Measurements from ENCODE around the gene SCGB2A2.
A peak's percentile ranks its signal among the peaks of the same experiment; 100 is the strongest.

The SCGB2A2 gene

GRCh38 chr11:62269654-62270278, at the start of gene SCGB2A2:
SCGB2A2 (plus strand) TSS chr11:62270158; CDS start chr11:62270217, 59 bp downstream.
- DNase-seq (ENCODE audit: low read depth in 2 of 2) = no peak

DNA sequence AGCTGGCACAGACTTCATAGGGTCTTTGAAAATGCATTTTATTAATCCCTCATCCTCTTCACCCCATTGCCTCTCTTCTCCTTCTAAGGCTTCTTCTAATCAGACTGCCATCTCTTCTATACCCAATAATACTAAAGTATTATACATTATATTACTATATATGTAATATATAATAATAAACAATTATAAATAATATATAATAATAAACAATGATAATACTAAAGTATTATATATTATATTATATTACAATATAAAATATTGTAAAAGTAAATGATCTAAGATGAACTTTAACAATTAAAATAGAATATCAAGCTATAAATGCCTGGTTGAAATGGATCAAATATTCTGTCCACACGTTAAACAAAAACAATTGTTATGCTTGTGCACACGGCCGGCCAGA, 48.5 kb upstream of the SCGB2A2 start:
- DNase-seq (ENCODE audit: low read depth in 2 of 2) = no peak

- DNase-seq (ENCODE audit: low read depth in 2 of 2) = no peak
Measured at GRCh38 chr11:62223095-62223494, 46.9 kb upstream of the SCGB2A2 start.

- DNase-seq (ENCODE audit: low read depth in 2 of 2) = no peak
Measured at GRCh38 chr11:62233730-62234129, 36.2 kb upstream of the SCGB2A2 start.

DNA sequence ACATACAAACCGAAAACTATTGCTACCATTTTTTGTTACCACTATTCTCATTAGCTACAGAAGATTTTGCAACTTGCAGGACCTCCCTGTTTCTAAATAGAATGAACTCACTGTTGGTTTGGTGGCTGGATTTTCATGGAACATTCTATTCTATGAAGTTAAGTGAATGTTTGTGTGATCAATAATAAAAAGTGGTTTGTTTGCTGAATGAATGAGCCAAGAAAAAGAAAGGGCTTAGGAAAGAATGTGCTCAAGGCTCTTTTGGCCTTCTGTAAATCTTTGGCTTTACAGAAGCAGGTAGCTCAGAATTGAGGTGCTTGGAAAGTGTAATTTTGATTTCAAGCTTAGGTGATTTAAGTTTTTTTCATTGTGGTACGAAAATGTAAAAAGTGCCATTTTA, 33.8 kb upstream of the SCGB2A2 start:
- no peak for DNase-seq (ENCODE audit: low read depth in 2 of 2)

DNA sequence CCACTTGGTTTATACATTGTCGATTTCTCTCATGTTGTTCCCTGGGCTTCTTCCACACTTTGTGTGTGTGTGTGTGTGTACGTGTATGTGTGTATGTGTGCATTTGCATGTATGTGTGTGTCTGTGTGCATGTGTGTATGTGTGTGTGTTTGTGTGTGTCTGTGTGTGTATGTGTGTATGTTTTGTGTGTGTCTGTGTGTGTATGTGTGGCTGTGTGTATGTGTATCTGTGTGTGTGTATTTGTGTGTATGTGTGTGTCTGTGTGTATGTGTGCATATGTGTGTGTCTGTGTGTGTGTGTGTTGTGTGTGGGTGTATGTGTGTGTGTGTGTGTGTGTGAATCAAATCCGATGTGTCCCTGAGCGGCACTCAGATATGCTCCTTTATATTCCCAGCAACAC, 32.5 kb upstream of the SCGB2A2 start:
- no peak for DNase-seq (ENCODE audit: low read depth in 2 of 2)

GRCh38 chr11:62238151-62238550, 31.8 kb upstream of the SCGB2A2 start:
- no peak for DNase-seq (ENCODE audit: low read depth in 2 of 2)

- no peak for DNase-seq (ENCODE audit: low read depth in 2 of 2)
Measured at GRCh38 chr11:62241095-62241494, 28.9 kb upstream of the SCGB2A2 start.

DNA sequence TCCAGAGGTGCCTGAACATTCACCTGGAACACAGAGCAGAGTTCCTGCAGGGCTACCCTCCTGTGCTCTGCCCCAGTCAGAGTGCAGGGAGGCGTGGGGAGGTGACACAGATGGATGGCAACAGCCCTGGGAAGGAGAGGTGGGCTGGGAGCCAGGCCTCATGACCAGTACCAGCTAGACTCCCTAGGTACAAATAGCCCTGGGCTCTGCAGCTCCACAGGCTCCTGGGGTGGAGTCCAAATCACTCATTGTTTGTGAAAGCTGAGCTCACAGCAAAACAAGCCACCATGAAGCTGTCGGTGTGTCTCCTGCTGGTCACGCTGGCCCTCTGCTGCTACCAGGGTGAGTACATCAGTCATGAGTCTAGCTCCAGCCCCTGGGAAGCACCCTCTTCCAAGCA, 27.9 kb upstream of the SCGB2A2 start, which contains the start of gene SCGB1D2:
Gene SCGB1D2 (plus strand): TSS at position 219 of the 400 bp plus-strand sequence. CDS start 69 bp downstream, at position 288.
- DNase-seq (ENCODE audit: low read depth in 2 of 2) = no peak

DNA sequence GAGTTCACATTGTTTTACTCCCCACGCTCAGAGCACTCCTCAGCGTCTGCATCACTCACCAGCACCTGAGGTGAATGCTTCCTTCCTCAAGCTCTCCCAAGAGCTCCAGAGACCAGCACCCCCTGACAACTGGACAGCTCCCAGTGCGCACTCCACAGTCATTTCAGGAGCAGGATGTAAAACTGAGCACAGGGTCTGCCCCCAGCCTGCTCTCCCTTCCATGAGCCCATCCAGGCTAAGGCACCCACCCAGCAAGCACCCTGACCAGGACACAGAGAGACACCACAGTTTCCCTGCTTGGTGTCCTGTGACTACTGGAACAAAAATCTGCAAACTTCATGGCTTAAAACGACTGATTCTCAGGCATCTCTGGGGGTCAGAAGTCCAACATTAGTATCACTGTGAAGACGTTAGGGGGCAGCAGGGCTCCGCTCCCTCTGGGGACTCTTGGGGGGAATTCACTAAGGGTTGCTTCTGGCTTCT, 24.6 kb upstream of the SCGB2A2 start:
- no peak for DNase-seq (ENCODE audit: low read depth in 2 of 2)

DNA sequence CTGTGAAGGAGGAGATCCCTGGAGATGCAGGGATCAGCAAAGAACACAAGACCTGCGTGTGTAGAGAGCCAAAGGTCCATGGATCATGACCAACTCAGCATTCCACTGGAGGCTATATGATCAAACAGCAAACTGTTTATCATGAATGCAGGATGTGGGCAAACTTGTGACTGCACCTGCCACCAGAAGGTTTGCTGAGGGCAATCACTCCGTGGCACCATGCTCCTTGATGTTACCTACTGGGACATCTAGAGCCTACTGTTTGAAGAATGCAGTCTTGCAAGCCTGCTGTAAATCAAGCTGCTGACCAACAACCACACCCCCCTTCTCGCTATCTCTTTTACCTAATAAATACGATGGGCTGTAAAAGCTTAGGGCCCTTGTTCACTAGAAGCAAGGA, 18.3 kb upstream of the SCGB2A2 start:
- no peak for DNase-seq (ENCODE audit: low read depth in 2 of 2)

DNA sequence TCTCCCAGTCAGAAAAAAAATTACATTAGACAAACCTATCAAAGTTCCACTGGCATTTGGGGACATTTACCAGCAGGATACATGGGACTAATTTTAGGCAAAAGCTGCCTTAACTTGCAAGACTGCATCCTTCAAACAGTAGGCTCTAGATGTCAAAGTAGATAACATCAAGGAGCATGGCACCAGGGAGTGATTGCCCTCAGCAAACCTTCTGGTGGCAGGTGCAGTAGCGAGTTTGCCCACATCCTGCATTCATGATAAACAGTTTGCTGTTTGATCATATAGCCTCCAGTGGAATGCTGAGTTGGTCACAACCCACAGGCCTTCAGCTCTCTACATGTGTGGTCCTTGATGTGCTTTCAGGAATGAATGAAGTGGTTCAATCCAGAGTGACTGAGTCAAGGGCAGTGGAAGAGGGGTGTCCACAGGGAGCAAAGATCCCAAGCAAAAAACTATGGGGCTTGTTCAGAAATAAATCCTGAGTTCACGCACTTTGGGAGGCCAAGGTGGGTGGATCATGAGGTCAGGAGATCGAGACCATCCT, 15.9 kb upstream of the SCGB2A2 start:
- DNase-seq (ENCODE audit: low read depth in 2 of 2) = no peak

DNA sequence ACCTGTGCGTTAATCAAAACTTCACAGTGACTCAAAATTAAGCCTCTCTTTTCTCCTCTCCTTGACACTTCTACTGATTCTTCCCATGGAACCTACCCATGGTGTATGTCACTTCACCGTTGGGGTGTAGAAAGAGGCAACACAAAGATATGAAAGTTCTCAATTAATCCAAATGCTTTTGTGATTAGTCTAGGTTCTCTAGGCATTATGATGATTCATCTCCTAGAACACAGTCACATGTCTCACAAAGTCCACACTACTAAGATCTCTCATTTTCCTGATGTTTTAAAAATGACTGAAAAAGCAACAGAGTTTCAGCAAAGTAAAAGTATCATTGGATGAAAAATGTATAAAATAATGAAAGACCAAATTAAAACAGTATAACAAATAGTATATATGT, 13.7 kb upstream of the SCGB2A2 start:
- DNase-seq (ENCODE audit: low read depth in 2 of 2) = no peak

DNA sequence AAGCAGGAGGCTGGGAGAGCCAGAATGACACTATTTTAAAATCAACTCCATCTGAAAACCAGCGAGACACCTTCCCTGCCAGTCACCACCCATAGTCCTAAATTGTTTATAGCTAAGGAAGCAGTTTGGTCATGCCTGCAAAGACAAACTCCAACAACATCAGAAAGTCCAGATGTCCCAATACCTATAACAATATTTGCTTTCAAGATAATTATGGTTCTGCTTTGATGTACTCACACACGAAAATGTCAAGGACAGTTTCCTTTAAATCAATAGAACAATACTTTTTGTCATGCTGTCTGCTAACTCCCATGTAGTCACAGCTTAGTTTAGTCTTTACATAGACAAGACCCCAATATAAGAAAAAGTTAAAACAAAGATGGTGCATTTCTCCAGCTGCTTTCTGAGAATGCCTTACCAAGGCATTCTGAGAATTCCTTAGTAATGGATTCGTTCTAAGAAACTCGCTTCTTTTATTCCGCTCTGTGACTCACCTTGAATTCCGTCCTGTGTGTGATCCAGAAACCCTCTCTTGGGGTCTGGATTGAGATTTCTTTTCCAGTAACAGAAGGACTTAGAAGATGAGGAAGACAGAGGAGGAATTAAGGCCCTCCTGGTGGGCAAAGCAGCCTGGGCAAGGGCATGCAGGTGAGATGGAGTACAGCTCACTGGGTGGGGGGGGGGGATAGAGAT, 9.6 kb upstream of the SCGB2A2 start:
- no peak for DNase-seq (ENCODE audit: low read depth in 2 of 2)

DNA sequence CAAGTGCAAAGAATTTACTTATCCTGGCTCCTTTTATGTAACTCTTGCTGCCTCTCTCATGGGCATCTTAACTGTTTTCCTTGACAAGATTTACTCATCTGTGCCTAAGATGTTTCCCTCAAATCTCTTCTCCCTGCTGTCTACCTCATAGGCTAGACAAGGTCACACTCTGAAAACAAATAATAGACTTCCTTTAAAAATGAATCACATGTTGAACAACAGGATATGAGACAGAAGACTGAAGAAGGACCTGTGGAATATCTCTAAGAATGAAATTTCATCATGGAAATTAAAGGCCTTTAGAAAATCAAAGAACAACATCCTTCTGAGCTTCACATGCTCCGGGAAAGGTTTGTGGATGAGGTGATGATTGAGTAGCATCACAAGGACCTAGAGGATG, 6.0 kb upstream of the SCGB2A2 start:
- no peak for DNase-seq (ENCODE audit: low read depth in 2 of 2)

- peak in 1 of 2 experiments; percentile 1 for DNase-seq (ENCODE audit: low read depth in 2 of 2)
Measured at GRCh38 chr11:62266558-62266957, 3.4 kb upstream of the SCGB2A2 start.

DNA sequence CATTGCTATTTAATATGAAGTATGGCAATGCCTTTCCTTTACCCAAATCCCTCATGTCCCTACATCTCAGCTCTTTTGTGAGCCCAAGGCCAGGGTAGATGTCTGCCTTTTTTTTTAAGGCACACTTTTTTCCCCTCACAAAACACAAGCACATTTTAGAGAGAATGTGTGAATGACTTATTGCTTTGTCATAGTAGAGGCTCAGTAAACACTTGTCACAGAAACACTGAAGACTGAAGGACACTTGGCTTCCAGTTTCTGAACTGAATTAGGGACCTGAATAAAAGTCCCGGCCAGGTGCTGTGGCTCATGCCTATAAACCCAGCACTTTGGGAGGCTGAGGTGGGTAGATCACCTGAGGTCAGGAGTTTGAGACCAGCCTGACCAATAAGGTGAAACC, 2.9 kb upstream of the SCGB2A2 start:
- no peak for DNase-seq (ENCODE audit: low read depth in 2 of 2)

- DNase-seq (ENCODE audit: low read depth in 2 of 2) = no peak
Measured at GRCh38 chr11:62267576-62267975, 2.4 kb upstream of the SCGB2A2 start.

DNA sequence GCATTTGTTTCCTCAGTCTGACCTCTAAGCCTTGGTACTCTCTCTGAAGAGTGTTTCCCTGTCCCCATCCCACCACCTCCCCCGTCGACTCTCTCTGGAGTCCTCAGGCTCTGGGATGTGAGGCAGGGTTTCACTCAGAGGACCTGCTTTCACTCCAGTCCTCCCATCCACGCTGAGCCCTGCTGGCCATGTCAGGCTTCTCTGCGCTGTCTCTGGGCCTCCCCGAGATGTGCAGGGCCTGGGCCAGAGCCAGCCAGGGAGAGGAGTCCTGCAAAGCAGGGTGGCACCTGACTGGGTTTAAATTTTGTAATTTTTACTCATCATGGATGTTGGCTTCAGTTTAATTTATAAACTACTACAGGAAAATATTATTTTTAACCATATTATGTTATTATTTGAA, 3.3 kb downstream of the SCGB2A2 start:
- no peak for DNase-seq (ENCODE audit: low read depth in 2 of 2)

DNA sequence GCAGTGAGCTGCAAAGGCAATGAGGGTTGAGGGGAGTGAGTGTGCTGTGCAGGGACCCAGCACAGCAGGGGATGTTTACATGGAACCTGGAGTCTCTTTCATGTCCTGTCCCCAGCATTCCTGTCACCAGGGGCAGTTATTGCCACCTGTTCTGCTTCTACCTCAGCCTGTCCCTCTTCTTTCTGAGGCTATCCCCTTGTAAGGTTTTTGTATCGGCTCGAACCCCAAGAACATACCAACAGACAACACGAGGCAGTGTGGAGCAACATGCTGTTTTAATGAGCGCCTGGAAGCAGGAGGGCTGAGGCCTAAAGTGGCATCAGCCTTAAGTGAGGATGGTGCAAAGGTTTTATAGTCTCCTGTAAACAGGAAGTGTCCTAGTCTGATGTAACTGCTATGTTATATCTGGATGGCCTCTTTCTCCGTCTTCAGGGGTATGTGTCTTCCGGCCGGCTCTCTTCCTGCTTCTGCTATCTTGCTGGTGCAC, 3.9 kb downstream of the SCGB2A2 start:
- DNase-seq (ENCODE audit: low read depth in 2 of 2) = no peak

DNA sequence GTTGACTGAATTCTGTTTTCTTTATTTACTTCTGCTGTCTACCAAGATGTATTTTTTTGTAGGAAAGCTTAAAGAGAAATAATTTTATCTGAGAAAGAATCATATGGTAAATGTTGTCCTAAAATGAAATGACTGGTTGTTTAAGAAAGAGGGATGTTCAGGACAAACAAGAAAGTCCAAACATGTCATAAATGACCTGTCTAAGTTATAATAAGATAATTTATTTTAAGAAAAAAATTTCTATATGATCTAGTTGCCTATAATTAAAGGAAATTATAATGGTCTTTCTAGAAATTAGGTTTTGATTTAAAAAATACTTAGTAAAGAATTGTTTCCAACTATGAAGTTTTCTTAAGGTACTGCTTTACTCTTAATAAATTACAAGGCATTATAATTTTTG, 10.5 kb downstream of the SCGB2A2 start:
- DNase-seq (ENCODE audit: low read depth in 2 of 2) = no peak

DNA sequence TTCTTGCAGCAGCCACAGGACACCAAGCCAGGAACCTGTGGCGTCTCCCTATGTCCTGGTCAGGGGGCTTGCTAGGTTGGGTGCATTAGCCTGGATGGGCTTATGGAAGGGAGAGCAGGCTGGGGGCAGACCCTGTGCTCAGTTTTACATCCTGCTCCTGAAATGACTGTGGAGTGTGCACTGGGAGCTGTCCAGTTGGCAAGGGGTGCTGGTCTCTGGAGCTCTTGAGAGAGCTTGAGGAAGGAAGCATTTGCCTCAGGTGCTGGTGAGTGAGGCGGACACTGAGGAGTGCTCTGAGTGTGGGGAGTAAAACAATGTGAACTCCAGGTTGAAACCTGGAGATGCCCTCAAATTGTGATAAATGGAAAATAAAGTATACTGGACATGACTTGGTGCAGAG, 25.5 kb downstream of the SCGB2A2 start:
- no peak for DNase-seq (ENCODE audit: low read depth in 2 of 2)

GRCh38 chr11:62298975-62299374, 29.0 kb downstream of the SCGB2A2 start, which contains the start of gene SCGB1D4:
SCGB1D4 (minus strand) TSS chr11:62299075; CDS start chr11:62299010, 65 bp downstream.
- no peak for DNase-seq (ENCODE audit: low read depth in 2 of 2)
